ENCODE results near the gene AANAT. TPM values are rescaled to one million over a fixed set of nuclear protein-coding genes. Genes with fewer than 3 reads are reported as not detected.

AANAT gene
- total and polyA plus RNA-seq, 2 donors (not counting 3 experiments of a cell fraction or from before 2014, with no cell fraction given) = not detected

DNA sequence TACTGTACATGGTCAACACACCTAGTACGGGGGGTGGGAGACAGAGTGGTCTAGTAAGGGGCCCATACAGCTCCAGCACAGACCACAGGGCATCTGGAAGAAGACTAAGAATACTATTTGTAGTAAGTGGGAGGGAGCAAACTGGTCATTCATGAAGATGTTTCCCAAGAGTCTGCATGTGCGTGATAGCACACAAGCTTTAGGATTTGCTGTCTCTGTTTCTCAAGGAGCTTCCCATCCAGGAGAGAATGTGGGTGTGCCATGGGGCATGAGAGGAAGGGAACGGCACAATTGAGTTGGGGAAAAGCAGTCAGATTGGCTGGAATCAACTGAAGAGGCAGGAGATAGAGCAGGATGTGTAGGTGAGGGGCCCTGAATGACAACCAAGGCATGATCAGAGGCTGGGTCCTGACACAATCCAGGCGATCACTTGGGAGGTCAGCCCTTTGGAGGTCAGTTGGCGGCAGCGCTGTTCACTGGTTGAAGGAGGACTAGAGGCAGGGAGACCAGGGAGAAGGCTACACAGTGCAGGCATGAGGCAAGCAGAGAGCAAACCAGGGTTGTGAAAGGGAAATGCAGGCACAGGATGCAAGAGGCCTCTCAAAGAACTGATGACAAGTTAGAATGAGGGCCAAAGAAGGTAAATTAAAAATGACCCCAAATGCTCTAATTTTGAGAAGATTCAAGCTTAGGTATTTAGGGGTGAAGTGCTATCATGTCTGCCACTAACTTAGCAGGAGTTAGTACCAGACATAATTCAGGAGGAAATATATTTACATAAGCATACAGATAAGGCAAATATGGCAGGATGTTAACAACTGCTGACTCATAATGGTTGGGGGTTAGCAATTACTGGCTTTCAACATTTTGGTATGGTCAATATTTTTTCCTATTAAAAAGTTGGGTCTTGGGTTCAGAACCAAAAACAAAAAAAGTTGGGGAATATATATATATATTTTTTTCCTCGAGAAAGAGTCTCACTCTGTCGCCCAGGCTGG is 24.8 kb upstream of the AANAT start:
- peak; percentile 75 for TF ChIP-seq FOS (IDR thresholded peaks at IDR 0.05; ENCODE audit: borderline replicate concordance, insufficient read depth, low read length)
- peak; percentile 62 for TF ChIP-seq GATA2 (IDR thresholded peaks at IDR 0.05; ENCODE audit: insufficient read depth, insufficient read length, low read depth, low read length)
- peak; percentile 20 for TF ChIP-seq JUN (IDR thresholded peaks at IDR 0.05; ENCODE audit: borderline replicate concordance, insufficient read depth, insufficient read length, low read depth)
- no peak for TF ChIP-seq POLR2A (IDR thresholded peaks at IDR 0.05; ENCODE audit: low read depth, low read length)
- Histone ChIP-seq H3K4me3 (replicated peaks in 1 of 3; ENCODE audit: insufficient read depth in 1 of 3, low read depth in 1 of 3, low read length in 3 of 3) (no peak overlapping the region), H3K4me1 (ENCODE audit: control insufficient read depth, extremely low read depth, insufficient read depth, low read length) (peaks cover 43% of the 10 kb centered on the region), H3K27ac (ENCODE audit: insufficient read depth, low read depth, low read length) (peak overlapping the region; percentile 38), H2AFZ (ENCODE audit: low read depth, low read length) (no peak overlapping the region), H3K9me3 (replicated peaks; ENCODE audit: control insufficient read depth, insufficient read depth, low read length) (no peaks in the 10 kb centered on the region), H3K4me2 (ENCODE audit: insufficient read depth, low read length) (peak overlapping the region; percentile 21), H3K9me1 (replicated peaks; ENCODE audit: control insufficient read depth, extremely low read depth, insufficient read depth, low read length) (no peaks in the 10 kb centered on the region), H3K27me3 (ENCODE audit: control insufficient read depth in 2 of 2, insufficient read depth in 2 of 2, low read length in 2 of 2) (no peaks in the 10 kb centered on the region), H4K20me1 (replicated peaks; ENCODE audit: control insufficient read depth, extremely low read depth, insufficient read depth, low read length) (no peaks in the 10 kb centered on the region), H3K79me2 (ENCODE audit: control insufficient read depth, insufficient read depth, low read length) (peaks cover 75% of the 10 kb centered on the region), H3K36me3 (ENCODE audit: control insufficient read depth in 2 of 2, extremely low read depth in 1 of 2, insufficient read depth in 2 of 2, low read length in 2 of 2) (no peaks in the 10 kb centered on the region), H3K9ac (replicated peaks; ENCODE audit: extremely low read depth, insufficient read depth, low read length) (no peak overlapping the region)
- FAIRE-seq (peak; percentile 81), DNase-seq (ENCODE audit: low read depth, low spot score) (peak; percentile 30)
- BruUV-seq (replicated peaks) = no TSS peak
- dilution Hi-C loops (cut with MboI; ENCODE audit: extremely low pct_ligation_motif_present, low sequenced_read_pairs) = loop anchor here (25.0 kb wide), 1 partner anchor 230 kb away; no protein-coding TSS in a partner anchor
- POLR2A ChIA-PET = no interaction called here
- CTCF ChIA-PET = interaction anchor here (2.5 kb wide), 1 partner anchor 15 kb away, joined by 14 read pairs; no protein-coding TSS in a partner anchor
- intact Hi-C loops (cut with micrococcal nuclease) = no loop called here

Data from endothelial cell of umbilical vein (primary cell).